HUES48 (cell line): Measurements from ENCODE around the gene SUDS3.

Experiments
- H3K27ac ChIP-seq: one replicate; pipeline ENCODE4 v1.7.0; 2013; ENCODE audit warnings: low read depth, low read length, inconsistent platforms
- H3K27me3 ChIP-seq: 2 replicates; pipeline ENCODE4 v1.6.1; 2013; ENCODE audit warnings: mild to moderate bottlenecking, low read length; ENCODE audit not compliant: control insufficient read depth, insufficient read depth
- H3K36me3 ChIP-seq: 2 replicates; pipeline ENCODE4 v1.6.1; 2013; ENCODE audit warnings: low read length; ENCODE audit not compliant: control insufficient read depth, insufficient read depth
- H3K4me1 ChIP-seq: 2 replicates; pipeline ENCODE4 v1.6.1; 2013; ENCODE audit warnings: mild to moderate bottlenecking, low read length; ENCODE audit not compliant: control insufficient read depth, insufficient read depth
- H3K4me3 ChIP-seq: 2 replicates; pipeline ENCODE4 v1.5.1; 2013; ENCODE audit warnings: mild to moderate bottlenecking, low read depth, low read length
- H3K9ac ChIP-seq: 2 replicates; pipeline ENCODE4 v1.6.1; 2013; ENCODE audit warnings: mild to moderate bottlenecking, low read depth, low read length, moderate library complexity
- H3K9me3 ChIP-seq: 2 replicates; pipeline ENCODE4 v1.6.1; 2013; ENCODE audit warnings: low read length; ENCODE audit not compliant: control insufficient read depth, insufficient read depth

Gene SUDS3

GRCh38 chr12:118356809-118357256 lies 19.5 kb upstream of the SUDS3 start:
- no peaks in the 10 kb centered on the region for H3K9me3 ChIP-seq
- no peak overlapping the region for H3K27ac ChIP-seq
- H3K36me3 ChIP-seq: no peaks in the 10 kb centered on the region
- no peak overlapping the region for H3K4me3 ChIP-seq
- H3K9ac ChIP-seq: no peak overlapping the region
- no peaks in the 10 kb centered on the region for H3K27me3 ChIP-seq
- H3K4me1 ChIP-seq: peaks cover 12% of the 10 kb centered on the region; the same call in 1 of the 2 replicates

DNA sequence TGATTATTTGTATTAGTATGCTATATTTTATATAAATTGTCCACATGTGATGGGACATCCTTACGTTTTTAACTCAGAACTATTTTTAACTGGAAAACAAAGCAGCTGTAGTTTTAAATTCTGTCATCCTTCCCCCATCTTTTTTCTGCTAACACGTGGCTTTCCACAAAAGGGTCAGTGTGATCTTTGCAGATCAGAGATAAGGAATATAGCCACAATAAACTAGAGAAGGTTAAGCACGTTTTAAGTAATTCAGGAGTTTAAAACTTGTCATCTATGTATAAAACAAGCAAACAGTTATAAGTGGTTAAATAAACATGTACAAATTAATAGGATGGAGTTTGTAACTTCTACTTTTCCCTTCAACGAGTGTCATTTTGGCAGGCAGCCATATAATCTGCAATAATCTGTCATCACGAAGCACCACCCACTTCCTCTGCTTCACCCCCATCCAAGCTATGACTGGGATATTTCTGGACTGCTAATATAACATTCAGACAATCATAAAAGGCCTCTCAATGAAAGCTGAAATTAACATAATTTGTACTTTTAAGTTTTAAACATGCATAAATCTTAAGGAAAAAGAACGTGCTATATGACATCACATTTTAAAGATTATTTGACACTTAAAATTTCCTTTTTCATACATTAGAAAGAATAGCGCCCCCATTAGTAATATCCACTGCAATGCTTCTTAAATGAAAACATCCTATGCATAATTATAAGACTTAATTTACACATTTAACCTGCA lies 18.9 kb upstream of the SUDS3 start:
- Histone ChIP-seq H3K27ac (no peak overlapping the region), H3K4me1 (peaks cover 12% of the 10 kb centered on the region; the same call in 1 of the 2 replicates), H3K36me3 (no peaks in the 10 kb centered on the region), H3K9me3 (no peaks in the 10 kb centered on the region), H3K9ac (no peak overlapping the region), H3K27me3 (no peaks in the 10 kb centered on the region), H3K4me3 (no peak overlapping the region)

DNA sequence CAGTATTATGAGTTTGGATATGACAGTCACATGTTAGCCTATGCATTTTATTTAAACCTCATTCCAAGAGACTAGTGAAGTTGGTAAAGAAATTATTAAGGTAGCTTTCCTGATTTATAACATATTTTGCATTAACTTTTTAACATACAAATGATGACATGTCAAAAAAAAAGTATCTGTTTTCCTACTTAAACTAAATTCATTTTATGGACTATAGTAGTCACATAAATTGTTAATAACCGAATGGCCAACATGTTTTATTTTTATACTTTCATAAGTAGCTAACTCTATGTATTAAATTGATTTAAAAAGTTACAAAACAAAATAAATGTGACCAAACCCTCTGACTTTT lies 18.4 kb upstream of the SUDS3 start:
- Histone ChIP-seq H3K9me3 (no peaks in the 10 kb centered on the region), H3K27me3 (no peaks in the 10 kb centered on the region), H3K9ac (no peak overlapping the region), H3K36me3 (no peaks in the 10 kb centered on the region), H3K4me3 (no peak overlapping the region), H3K4me1 (peaks cover 12% of the 10 kb centered on the region; the same call in 1 of the 2 replicates), H3K27ac (no peak overlapping the region)

DNA sequence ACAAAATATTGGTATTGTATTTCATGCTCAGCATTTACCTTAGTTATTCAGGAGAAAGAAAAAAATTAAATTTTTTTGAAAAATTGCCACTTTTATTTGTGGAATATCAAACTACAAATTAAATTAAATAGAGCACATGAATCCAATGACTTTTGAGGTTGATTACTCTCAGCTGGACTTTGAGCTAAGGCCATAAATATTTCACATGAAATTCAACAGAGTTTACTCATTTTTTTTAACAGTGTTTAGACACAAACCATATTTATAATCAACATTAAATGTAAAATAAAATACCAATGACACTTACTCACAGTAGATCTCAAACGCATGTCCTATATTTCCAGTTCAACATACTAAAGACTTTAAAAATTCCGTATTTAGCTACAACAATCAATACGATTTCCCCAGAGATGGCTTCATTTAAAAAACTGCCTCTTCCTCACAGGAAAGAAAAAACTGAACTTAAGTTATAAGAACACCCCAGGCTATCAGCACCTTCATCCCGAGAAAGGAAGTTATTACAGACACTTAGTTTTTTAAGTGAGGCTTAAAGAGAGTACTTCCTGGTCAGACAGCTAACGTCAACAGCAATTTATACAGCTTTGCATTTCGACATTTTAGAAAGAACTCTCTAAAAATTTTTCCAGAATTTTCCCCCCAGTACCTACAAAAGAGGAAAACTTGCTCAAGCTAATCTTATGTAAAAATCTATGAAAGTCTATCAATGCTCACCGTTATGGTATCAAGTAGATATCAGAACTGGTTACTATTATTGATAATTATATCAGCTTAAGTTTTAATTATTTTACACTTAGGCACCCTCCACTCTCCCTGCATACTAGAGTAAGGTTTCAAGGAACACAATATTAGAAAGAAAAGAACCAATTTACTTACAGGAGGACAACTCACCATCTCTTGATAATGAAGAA lies 17.5 kb upstream of the SUDS3 start:
- Histone ChIP-seq H3K27me3 (no peaks in the 10 kb centered on the region), H3K36me3 (no peaks in the 10 kb centered on the region), H3K9ac (no peak overlapping the region), H3K4me1 (peaks cover 12% of the 10 kb centered on the region; the same call in 1 of the 2 replicates), H3K4me3 (no peak overlapping the region), H3K27ac (no peak overlapping the region), H3K9me3 (no peaks in the 10 kb centered on the region)

- Histone ChIP-seq H3K36me3 (no peaks in the 10 kb centered on the region), H3K27me3 (no peaks in the 10 kb centered on the region), H3K9ac (no peak overlapping the region), H3K4me1 (peaks cover 12% of the 10 kb centered on the region; the same call in 1 of the 2 replicates), H3K9me3 (no peaks in the 10 kb centered on the region), H3K4me3 (no peak overlapping the region), H3K27ac (no peak overlapping the region)
These were observed 16.8 kb upstream of the SUDS3 start for GRCh38 chr12:118359541-118359915.

- no peaks in the 10 kb centered on the region for H3K27me3 ChIP-seq
- H3K4me3 ChIP-seq: no peak overlapping the region
- peak overlapping the region; percentile 28 for H3K27ac ChIP-seq
- no peak overlapping the region for H3K9ac ChIP-seq
- H3K9me3 ChIP-seq: no peaks in the 10 kb centered on the region
- peaks cover 12% of the 10 kb centered on the region; the same call in 1 of the 2 replicates for H3K4me1 ChIP-seq
- H3K36me3 ChIP-seq: no peaks in the 10 kb centered on the region
These were observed 15.3 kb upstream of the SUDS3 start for GRCh38 chr12:118361092-118361404.

- H3K27ac ChIP-seq: no peak overlapping the region
- no peak overlapping the region for H3K4me3 ChIP-seq
- H3K27me3 ChIP-seq: no peaks in the 10 kb centered on the region
- H3K9me3 ChIP-seq: no peaks in the 10 kb centered on the region
- H3K36me3 ChIP-seq: no peaks in the 10 kb centered on the region
- H3K9ac ChIP-seq: no peak overlapping the region
- peaks cover 12% of the 10 kb centered on the region; the same call in 1 of the 2 replicates for H3K4me1 ChIP-seq
These were observed 14.5 kb upstream of the SUDS3 start for GRCh38 chr12:118361889-118362288.

DNA sequence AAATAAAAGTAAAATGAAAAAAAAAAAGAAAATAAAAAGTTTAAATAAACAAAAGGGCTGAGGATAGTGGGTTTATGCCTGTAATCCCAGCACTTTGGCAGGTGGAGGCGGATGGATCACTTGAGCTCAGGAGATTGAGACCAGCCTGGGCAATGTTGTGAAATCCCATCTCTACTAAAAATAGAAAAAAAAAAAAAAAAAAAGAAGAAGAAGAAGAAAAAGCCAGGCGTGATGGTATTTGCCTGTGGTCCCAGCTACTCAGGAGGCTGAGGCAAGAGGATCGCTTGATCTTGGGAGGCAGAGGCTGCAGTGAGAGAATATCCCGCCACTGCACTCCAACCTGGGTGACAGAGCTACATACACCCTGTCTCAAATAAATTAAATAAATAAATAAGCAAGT lies 7.5 kb upstream of the SUDS3 start:
- Histone ChIP-seq H3K9me3 (no peaks in the 10 kb centered on the region), H3K27ac (no peak overlapping the region), H3K27me3 (peaks cover 18% of the 10 kb centered on the region), H3K4me1 (peaks cover 17% of the 10 kb centered on the region), H3K36me3 (no peaks in the 10 kb centered on the region), H3K4me3 (no peak overlapping the region), H3K9ac (no peak overlapping the region)

DNA sequence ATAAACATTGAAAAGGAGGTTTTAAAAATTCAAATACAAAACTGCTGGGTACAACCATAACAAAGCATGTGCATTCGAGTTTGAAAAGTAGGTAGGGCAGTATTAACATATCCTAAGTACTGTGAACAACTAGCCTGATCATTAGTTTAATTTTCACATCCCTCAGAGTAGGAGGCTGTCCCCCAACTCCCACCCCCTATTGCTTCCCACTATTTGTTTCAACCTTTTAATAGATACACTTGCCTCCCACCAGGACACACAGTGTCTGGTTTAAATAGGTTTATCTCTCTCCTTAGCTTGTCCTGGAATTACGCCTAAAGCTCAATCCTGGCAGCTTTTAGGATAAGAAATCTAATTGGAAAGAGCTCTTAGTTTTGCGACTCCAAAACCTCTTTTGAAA lies 5.8 kb upstream of the SUDS3 start:
- H3K27me3 ChIP-seq: peaks cover 18% of the 10 kb centered on the region
- H3K4me1 ChIP-seq: peaks cover 21% of the 10 kb centered on the region

DNA sequence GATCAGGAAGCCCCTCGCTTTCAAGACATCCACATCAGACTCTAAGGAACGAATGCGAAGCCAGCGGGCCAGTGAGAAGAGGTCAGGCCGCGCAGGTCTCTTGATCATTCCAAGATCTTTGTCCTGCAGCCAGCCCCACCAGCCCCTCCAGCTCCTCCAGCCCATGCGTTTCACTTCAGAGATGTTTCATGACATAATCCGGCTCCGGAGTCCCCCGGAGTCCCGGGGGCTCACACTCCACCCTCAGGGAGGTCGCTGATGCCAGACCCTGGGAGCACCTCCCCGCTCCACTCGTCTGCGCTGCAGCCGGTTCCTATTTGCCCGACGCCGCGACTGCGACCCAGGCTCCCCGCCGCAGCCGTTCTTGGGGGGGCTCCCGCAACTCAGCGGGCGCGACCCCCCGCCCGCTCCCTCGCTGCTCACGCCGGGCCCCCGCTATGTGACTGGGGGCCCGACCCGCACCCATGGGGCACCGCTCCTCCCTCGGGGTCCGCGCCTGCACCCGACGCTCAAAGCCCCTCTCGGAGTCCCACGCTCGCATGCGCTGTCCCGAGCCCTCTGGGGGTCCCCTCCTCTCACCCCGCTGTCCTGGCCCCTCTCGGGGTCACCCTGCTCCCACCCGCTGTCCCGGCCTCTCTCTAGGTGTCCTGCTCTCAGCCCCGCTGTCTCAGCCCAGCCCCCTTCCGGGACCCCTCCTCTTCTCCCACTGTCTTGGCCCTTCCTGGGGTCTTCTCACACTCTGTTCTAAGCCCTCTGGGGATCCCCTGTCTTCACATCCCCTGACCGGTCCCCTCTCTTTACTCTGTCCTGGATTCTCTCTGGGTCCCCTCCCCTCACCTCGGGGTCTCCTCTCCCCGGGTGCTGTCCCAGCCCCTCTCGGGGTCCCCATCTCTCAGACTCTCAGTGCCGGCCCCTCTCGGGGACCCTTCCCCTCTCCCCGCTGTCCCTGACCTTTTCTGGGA lies 4.8 kb upstream of the SUDS3 start:
- Histone ChIP-seq H3K9ac (no peak overlapping the region), H3K4me3 (peak overlapping the region; percentile 96), H3K27ac (no peak overlapping the region), H3K27me3 (peaks cover 18% of the 10 kb centered on the region), H3K4me1 (peaks cover 25% of the 10 kb centered on the region), H3K9me3 (no peaks in the 10 kb centered on the region), H3K36me3 (no peaks in the 10 kb centered on the region)

More for the DNA sequence above, 5.8 kb upstream of the SUDS3 start:
- no peak overlapping the region for H3K27ac ChIP-seq
- peak overlapping the region; percentile 96 for H3K4me3 ChIP-seq
- H3K9ac ChIP-seq: no peak overlapping the region
- H3K36me3 ChIP-seq: no peaks in the 10 kb centered on the region
- no peaks in the 10 kb centered on the region for H3K9me3 ChIP-seq
